K562 (cell line): Measurements from ENCODE around the gene GLG1. TPM values are rescaled to one million over a fixed set of nuclear protein-coding genes. Genes with fewer than 3 reads are reported as not detected.

Experiments used
- ATAC-seq: fragments of 200-7000 bp; cut with Tn5 transposase; 3 replicates; pipeline ENCODE4 v1.9.1; 2020; ENCODE audit warnings: moderate library complexity
- BruUV-seq: library from RNA; stranded (reverse); fragments of 400-500 nt; replicated peaks from 2 replicates; lab custom pipeline; 2021; lab: Mats Ljungman, UMichigan
- CTCF ChIA-PET: fragments of 300-600 bp; formaldehyde crosslinking; extraction: SDS; loops from one replicate; lab custom pipeline; 2021; ENCODE audit warnings: low intra/inter-chr PET ratio; lab: Yijun Ruan, JAX
- POLR2A ChIA-PET: fragments of 300-600, 350-650 bp; sonication (Branson Sonifier 250); formaldehyde crosslinking; extraction: SDS; loops from one replicate; lab custom pipeline; 2021; ENCODE audit warnings: antibody characterized with exemption, inconsistent platforms; lab: Yijun Ruan, JAX
- DNase-seq, 4 experiments: peaks; one replicate each; pipeline versions ENCODE4 v3.0.0 to v3.0.0-alpha.2; 2011 to 2018; ENCODE audit warnings: low spot score in 3 of 4, mixed read lengths in 3 of 4; ENCODE audit errors: extremely low read depth in 1 of 4
- FAIRE-seq: peaks from 2 replicates; lab custom pipeline; 2011; peaks lifted over from hg19 to GRCh38; lab: Jason Lieb, UNC
- H2AFZ ChIP-seq: 2 replicates; pipeline ENCODE4 v1.6.0; 2011; ENCODE audit warnings: low read depth, low read length, control low read depth, inconsistent platforms
- H3K27ac ChIP-seq: fragments of 200-600 bp; 3 replicates; pipeline ENCODE4 v1.8.0; 2011; ENCODE audit warnings: low read depth, mild to moderate bottlenecking, control low read depth, inconsistent platforms, low read length, moderate library complexity, mixed read lengths; ENCODE audit errors: extremely low read depth
- H3K27me3 ChIP-seq, 2 experiments: fragments of 300-600 bp in 1 of 2; 2 replicates in 1 of 2; 3 replicates in 1 of 2; pipeline versions ENCODE4 v1.6.0 to v1.8.0; 2011; ENCODE audit warnings: inconsistent platforms in 2 of 2, low read length in 2 of 2, mild to moderate bottlenecking in 1 of 2, mixed read lengths in 1 of 2, moderate library complexity in 1 of 2; ENCODE audit not compliant: control insufficient read depth in 2 of 2, insufficient read depth in 2 of 2
- H3K36me3 ChIP-seq: fragments of 300-600 bp; 3 replicates; pipeline ENCODE4 v1.8.0; 2011; ENCODE audit warnings: mild to moderate bottlenecking, low read length, inconsistent platforms; ENCODE audit not compliant: control insufficient read depth, insufficient read depth
- H3K4me1 ChIP-seq, 2 experiments: fragments of 200-600 bp in 1 of 2; replicated peaks in 1 of 2; 2 replicates in 1 of 2; 3 replicates in 1 of 2; pipeline versions ENCODE4 v1.5.1 to v1.8.0; 2011; ENCODE audit warnings: inconsistent platforms in 2 of 2, low read length in 2 of 2, mild to moderate bottlenecking in 1 of 2, mixed read lengths in 1 of 2, moderate library complexity in 1 of 2; ENCODE audit not compliant: control insufficient read depth in 2 of 2, insufficient read depth in 2 of 2
- H3K4me2 ChIP-seq: 2 replicates; pipeline ENCODE4 v1.6.1; 2011; ENCODE audit warnings: low read length, control low read depth, inconsistent platforms, mixed read lengths; ENCODE audit not compliant: insufficient read depth
- H3K4me3 ChIP-seq: fragments of 200-600 bp; sonication (generic), shearing (Covaris generic); 2 replicates; pipeline ENCODE4 v1.5.1; 2016; ENCODE audit warnings: control low read depth, inconsistent platforms
- H3K79me2 ChIP-seq: fragments of 200-600 bp; 3 replicates; pipeline ENCODE4 v1.8.0; 2011; ENCODE audit warnings: low read length, inconsistent platforms; ENCODE audit not compliant: control insufficient read depth, insufficient read depth
- H3K9ac ChIP-seq, 2 experiments: 2 replicates each; pipeline versions ENCODE4 v1.6.0 to v1.6.1; 2011; ENCODE audit warnings: low read depth in 2 of 2, low read length in 2 of 2, control low read depth in 1 of 2, inconsistent platforms in 1 of 2, mild to moderate bottlenecking in 1 of 2, mixed read lengths in 1 of 2; ENCODE audit not compliant: insufficient read depth in 1 of 2
- H3K9me1 ChIP-seq: one replicate; pipeline ENCODE4 v1.6.0; 2011; ENCODE audit warnings: inconsistent platforms, mild to moderate bottlenecking, low read length, moderate library complexity; ENCODE audit not compliant: control insufficient read depth, insufficient read depth
- H3K9me3 ChIP-seq: replicated peaks from 2 replicates; pipeline ENCODE4 v1.5.1; 2011; ENCODE audit warnings: low read depth, low read length, inconsistent platforms; ENCODE audit not compliant: control insufficient read depth, insufficient read depth
- H4K20me1 ChIP-seq: replicated peaks from 2 replicates; pipeline ENCODE4 v1.6.1; 2011; ENCODE audit warnings: low read length, inconsistent platforms, mixed read lengths; ENCODE audit not compliant: control insufficient read depth, insufficient read depth
- CBFA2T2 ChIP-seq: fragments of 450-650 bp; conservative IDR thresholded peaks from 2 replicates; pipeline ENCODE4 v1.6.1; 2017; ENCODE audit warnings: mild to moderate bottlenecking
- CBX5 ChIP-seq: IDR thresholded peaks from 2 replicates; pipeline ENCODE4 v1.6.1; 2014; ENCODE audit warnings: low read depth, borderline replicate concordance
- EP300 ChIP-seq: IDR thresholded peaks from 2 replicates; pipeline ENCODE4 v1.6.1; 2012; ENCODE audit warnings: low read length, improper control_type of control experiment
- FOXJ2 ChIP-seq: fragments of 200-800 bp; sonication (Bioruptor generic); IDR thresholded peaks from 2 replicates; pipeline ENCODE4 v1.6.1; 2016; ENCODE audit warnings: missing genetic modification characterization, missing compliant biosample characterization
- HIVEP1 ChIP-seq: fragments of 250-450 bp; sonication (Bioruptor Pico); IDR thresholded peaks from 2 replicates; pipeline ENCODE4 v1.4.0; 2020; ENCODE audit warnings: mild to moderate bottlenecking
- HMG20A ChIP-seq: fragments of 450-650 bp; formaldehyde crosslinking; conservative IDR thresholded peaks from 2 replicates; pipeline ENCODE4 v1.4.0; 2020; ENCODE audit warnings: mild to moderate bottlenecking, mixed read lengths
- JUNB ChIP-seq: fragments of 450-650 bp; formaldehyde crosslinking; conservative IDR thresholded peaks from 2 replicates; pipeline ENCODE4 v1.4.0; 2020; ENCODE audit warnings: mild to moderate bottlenecking
- MEF2A ChIP-seq: IDR thresholded peaks from 2 replicates; pipeline ENCODE4 v1.6.1; 2011; ENCODE audit warnings: low read depth, mild to moderate bottlenecking, low read length, moderate library complexity; ENCODE audit not compliant: control insufficient read depth
- MTA1 ChIP-seq: fragments of 450-650 bp; IDR thresholded peaks from 2 replicates; pipeline ENCODE4 v1.6.1; 2017; ENCODE audit warnings: borderline replicate concordance
- MYBL2 ChIP-seq, 2 experiments: fragments of 450-650 bp in 1 of 2; sonication (generic) in 1 of 2; formaldehyde crosslinking in 1 of 2; IDR thresholded peaks; 2 replicates each; pipeline versions ENCODE4 v1.6.1 to v1.8.1; 2017 to 2022; ENCODE audit warnings: borderline replicate concordance in 1 of 2, inconsistent platforms in 1 of 2, low read depth in 1 of 2, mild to moderate bottlenecking in 1 of 2, missing genetic modification reagents in 1 of 2, moderate library complexity in 1 of 2
- NFRKB ChIP-seq: fragments of 450-650 bp; IDR thresholded peaks from 2 replicates; pipeline ENCODE4 v1.6.1; 2016; ENCODE audit warnings: low read depth
- RBM25 ChIP-seq: fragments of 200-400 bp; formaldehyde crosslinking; IDR thresholded peaks from 2 replicates; pipeline ENCODE4 v1.6.1; 2018; ENCODE audit warnings: low read length, low read depth, moderate library complexity; ENCODE audit not compliant: severe bottlenecking
- RFX1 ChIP-seq: fragments of 450-650 bp; IDR thresholded peaks from 2 replicates; pipeline ENCODE4 v1.6.1; 2016; ENCODE audit warnings: mild to moderate bottlenecking, moderate library complexity
- RNF2 ChIP-seq: sonication (generic); IDR thresholded peaks from 2 replicates; pipeline ENCODE4 v1.6.1; 2016
- SLC30A9 ChIP-seq: fragments of 250-450 bp; sonication (Bioruptor Pico); IDR thresholded peaks from 2 replicates; pipeline ENCODE4 v1.8.0; 2022; ENCODE audit warnings: mild to moderate bottlenecking, moderate library complexity
- STAT5B ChIP-seq: fragments of 250-450 bp; sonication (Bioruptor Pico); IDR thresholded peaks from 2 replicates; pipeline ENCODE4 v1.8.0; 2021; ENCODE audit warnings: mild to moderate bottlenecking, inconsistent platforms
- TAL1 ChIP-seq: fragments of 450-650 bp; IDR thresholded peaks from 2 replicates; pipeline ENCODE4 v1.6.1; 2016; ENCODE audit warnings: mild to moderate bottlenecking
- TBP ChIP-seq: optimal IDR thresholded peaks from 2 replicates; pipeline ENCODE3; 2011; ENCODE audit warnings: low read depth, low read length, improper control_type of control experiment
- TCF3 ChIP-seq: sonication (generic); formaldehyde crosslinking; IDR thresholded peaks from 2 replicates; pipeline ENCODE4 v1.4.0; 2020; ENCODE audit warnings: mild to moderate bottlenecking, missing genetic modification reagents
- ZFX ChIP-seq: sonication (generic); formaldehyde crosslinking; IDR thresholded peaks from 2 replicates; pipeline ENCODE4 v1.8.0; 2022; ENCODE audit warnings: mild to moderate bottlenecking, missing genetic modification reagents, moderate library complexity
- ZNF41 ChIP-seq: fragments of 250-450 bp; sonication (Bioruptor Pico); conservative IDR thresholded peaks from 2 replicates; pipeline ENCODE4 v1.4.0; 2020; ENCODE audit warnings: mild to moderate bottlenecking
- ZNF436 ChIP-seq: fragments of 250-450, 450-650 bp; sonication (Bioruptor Pico); formaldehyde crosslinking; IDR thresholded peaks from 2 replicates; pipeline ENCODE4 v1.7.0; 2020; ENCODE audit warnings: mild to moderate bottlenecking
- WGBS: fragments of 100-300 bp; shearing (Covaris generic); methylation state at CpG from one replicate; pipeline ENCODE4 v1.1.6; 2016; ENCODE audit warnings: low coverage, mixed read lengths; ENCODE audit not compliant: insufficient coverage; ENCODE audit errors: missing lambda C conversion rate; 5-methylcytosine and 5-hydroxymethylcytosine counted together
- in situ Hi-C: fragments of 300-500 bp; cut with MboI; formaldehyde crosslinking; loops from 4 replicates; pipeline ENCODE4 v1.15.0; 2018; ENCODE audit warnings: inconsistent platforms, mixed read lengths
- intact Hi-C: fragments of 100-400 bp; cut with micrococcal nuclease; formaldehyde crosslinking; loops from 2 replicates; pipeline ENCODE4 v1.14.2; 2022
- polyA plus RNA-seq, 8 experiments: library from polyadenylated mRNA; depleted of rRNA in 4 of 8; stranded (reverse) in 5 of 8; unstranded in 3 of 8; fragments of >200 nt; fragmentation: Nextera tagmentation in 2 of 8; fragmentation: Illumina TruSeq in 1 of 8; extraction: Ambion mirVana in 2 of 8; extraction: Trizol in 1 of 8; gene quantifications; 2 replicates each; pipeline versions ENCODE4 v1.2.1 to v1.2.3, GENCODE V29; 2011 to 2014; ENCODE audit warnings: inconsistent platforms in 1 of 8, missing spikeins in 1 of 8
- total RNA-seq, 7 experiments: library from RNA; depleted of rRNA in 6 of 7; stranded (reverse); fragments of >200 nt in 6 of 7; fragmentation: Illumina TruSeq in 2 of 7; extraction: Trizol in 2 of 7; gene quantifications; 2 replicates each; pipeline versions ENCODE4 v1.2.1 to v1.2.3, GENCODE V29; 2011 to 2021; ENCODE audit warnings: low replicate concordance in 1 of 7
- TF ChIP-seq, protein P1 (sequence below): fragments of 450-650 bp; IDR thresholded peaks from 2 replicates; pipeline ENCODE4 v1.6.1; 2017; ENCODE audit warnings: antibody characterized with exemption
- TF ChIP-seq, protein P2 (sequence below): fragments of 250-450 bp; sonication (Bioruptor Pico); IDR thresholded peaks from 2 replicates; pipeline ENCODE4 v1.4.0; 2020; ENCODE audit warnings: mild to moderate bottlenecking

The GLG1 gene
- total and polyA plus RNA-seq, 9 of the 15 experiments (the other 6 are each of a cell fraction or from before 2014, with no cell fraction given) = 6.2 to 36.0 (median 23.6) TPM

DNA sequence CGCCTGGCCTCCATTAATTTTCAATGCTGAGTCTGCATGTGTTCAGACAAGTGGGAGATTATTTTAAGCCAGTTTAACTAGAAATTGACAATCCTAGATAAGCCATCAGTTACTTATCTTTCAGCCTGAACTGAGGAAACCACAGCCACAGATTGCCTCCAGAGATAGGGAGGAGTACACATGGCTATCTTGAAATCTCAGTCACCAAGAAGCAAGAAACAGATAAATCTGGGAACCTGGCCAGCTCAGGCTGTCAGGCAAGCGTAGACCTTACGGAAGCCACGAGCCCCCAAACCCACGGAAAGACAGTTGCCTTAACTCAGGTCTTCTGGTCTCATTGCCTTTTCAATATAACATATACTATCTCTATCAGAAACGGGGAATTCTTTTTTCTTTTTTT is 2.0 kb upstream of the GLG1 start:
- intact Hi-C loops = no loop called here
- CTCF ChIA-PET = no interaction called here
- ATAC-seq = no peak
- FAIRE-seq = no peak
- no TSS peak for BruUV-seq
- in situ Hi-C loops = no loop called here
- DNase-seq = peak in 1 of 4 experiments; percentile 33
- no peaks in the 10 kb centered on the region for H3K9me3 ChIP-seq
- POLR2A ChIA-PET = no interaction called here
- peaks cover 30% of the 10 kb centered on the region for H3K79me2 ChIP-seq
- H3K9me1 ChIP-seq = no peaks in the 10 kb centered on the region
- H3K9ac ChIP-seq = no peak overlapping the region
- H3K4me1 ChIP-seq = peaks cover 10 to 15% of the 10 kb centered on the region in 2 experiments
- no peaks in the 10 kb centered on the region for H4K20me1 ChIP-seq
- H3K36me3 ChIP-seq = no peaks in the 10 kb centered on the region
- H3K4me3 ChIP-seq = no peak overlapping the region
- H2AFZ ChIP-seq = no peak overlapping the region
- 33% methylated on average over 6 of the region's 6 CpGs for WGBS
- H3K4me2 ChIP-seq = no peak overlapping the region
- H3K27ac ChIP-seq = no peak overlapping the region
- H3K27me3 ChIP-seq = no peaks in the 10 kb centered on the region
- TF ChIP-seq HMG20A = peak; percentile 96
- TF ChIP-seq STAT5B = no peak
- TF ChIP-seq, protein P1, sequence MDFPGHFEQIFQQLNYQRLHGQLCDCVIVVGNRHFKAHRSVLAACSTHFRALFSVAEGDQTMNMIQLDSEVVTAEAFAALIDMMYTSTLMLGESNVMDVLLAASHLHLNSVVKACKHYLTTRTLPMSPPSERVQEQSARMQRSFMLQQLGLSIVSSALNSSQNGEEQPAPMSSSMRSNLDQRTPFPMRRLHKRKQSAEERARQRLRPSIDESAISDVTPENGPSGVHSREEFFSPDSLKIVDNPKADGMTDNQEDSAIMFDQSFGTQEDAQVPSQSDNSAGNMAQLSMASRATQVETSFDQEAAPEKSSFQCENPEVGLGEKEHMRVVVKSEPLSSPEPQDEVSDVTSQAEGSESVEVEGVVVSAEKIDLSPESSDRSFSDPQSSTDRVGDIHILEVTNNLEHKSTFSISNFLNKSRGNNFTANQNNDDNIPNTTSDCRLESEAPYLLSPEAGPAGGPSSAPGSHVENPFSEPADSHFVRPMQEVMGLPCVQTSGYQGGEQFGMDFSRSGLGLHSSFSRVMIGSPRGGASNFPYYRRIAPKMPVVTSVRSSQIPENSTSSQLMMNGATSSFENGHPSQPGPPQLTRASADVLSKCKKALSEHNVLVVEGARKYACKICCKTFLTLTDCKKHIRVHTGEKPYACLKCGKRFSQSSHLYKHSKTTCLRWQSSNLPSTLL = no peak
- no peak for TF ChIP-seq MEF2A
- TF ChIP-seq, protein P2, sequence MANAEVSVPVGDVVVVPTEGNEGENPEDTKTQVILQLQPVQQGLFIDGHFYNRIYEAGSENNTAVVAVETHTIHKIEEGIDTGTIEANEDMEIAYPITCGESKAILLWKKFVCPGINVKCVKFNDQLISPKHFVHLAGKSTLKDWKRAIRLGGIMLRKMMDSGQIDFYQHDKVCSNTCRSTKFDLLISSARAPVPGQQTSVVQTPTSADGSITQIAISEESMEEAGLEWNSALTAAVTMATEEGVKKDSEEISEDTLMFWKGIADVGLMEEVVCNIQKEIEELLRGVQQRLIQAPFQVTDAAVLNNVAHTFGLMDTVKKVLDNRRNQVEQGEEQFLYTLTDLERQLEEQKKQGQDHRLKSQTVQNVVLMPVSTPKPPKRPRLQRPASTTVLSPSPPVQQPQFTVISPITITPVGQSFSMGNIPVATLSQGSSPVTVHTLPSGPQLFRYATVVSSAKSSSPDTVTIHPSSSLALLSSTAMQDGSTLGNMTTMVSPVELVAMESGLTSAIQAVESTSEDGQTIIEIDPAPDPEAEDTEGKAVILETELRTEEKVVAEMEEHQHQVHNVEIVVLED (CRISPR knock-in tag) = 0 out of 2 replicates have a peak, but pooled peaks have one; percentile 30
- peak; percentile 46; the same call in 1 of the 2 replicates for TF ChIP-seq TAL1
- no peak for TF ChIP-seq ZNF41 (CRISPR knock-in tag)
- no peak for TF ChIP-seq MYBL2 (IDR thresholded peaks at IDR 0.05; ENCODE audit: low read depth)
- TF ChIP-seq MYBL2 (CRISPR knock-in tag; IDR thresholded peaks at IDR 0.05; ENCODE audit: borderline replicate concordance) = no peak
- no peak for TF ChIP-seq RBM25
- no peak for TF ChIP-seq SLC30A9
- TF ChIP-seq FOXJ2 (tag) = peak; percentile 95
- TF ChIP-seq RNF2 = peak; percentile 21; the same call in 1 of the 2 replicates
- peak; percentile 34; the same call in 1 of the 2 replicates for TF ChIP-seq EP300
- peak; percentile 63 for TF ChIP-seq CBFA2T2
- TF ChIP-seq NFRKB = no peak
- no peak for TF ChIP-seq CBX5
- TF ChIP-seq TBP = no peak
- no peak for TF ChIP-seq HIVEP1 (CRISPR knock-in tag)
- no peak for TF ChIP-seq JUNB (CRISPR knock-in tag)
- no peak for TF ChIP-seq ZFX (CRISPR knock-in tag)
- TF ChIP-seq MTA1 = peak; percentile 64; the same call in 1 of the 2 replicates
- TF ChIP-seq RFX1 = no peak
- TF ChIP-seq ZNF436 (CRISPR knock-in tag) = no peak
- TF ChIP-seq TCF3 (CRISPR knock-in tag) = peak; percentile 32; the same call in 1 of the 2 replicates
